GM19324 (cell line): Measurements from ENCODE around the gene C22orf23.

Experiments
- ATAC-seq: cut with Tn5 transposase; IDR thresholded peaks from one replicate; pipeline ENCODE4 v1.9.1; 2021; ENCODE audit warnings: mild to moderate bottlenecking, moderate library complexity; ENCODE audit not compliant: unreplicated experiment, low FRiP score

C22orf23 gene

GRCh38 chr22:37953437-37954179, at the start of gene C22orf23, which contains the start of gene POLR2F:
TSS of gene C22orf23 (minus strand) at chr22:37953601. CDS start at chr22:37953149, 452 bp downstream.
TSS of gene POLR2F (plus strand) at chr22:37953699. CDS start at chr22:37953788, 89 bp downstream.
- peak; percentile 93 for ATAC-seq

GRCh38 chr22:37999640-38000272, 46.4 kb upstream of the C22orf23 start:
- ATAC-seq, result no peak

- no peak for ATAC-seq
Measured at GRCh38 chr22:37999236-37999635, 45.8 kb upstream of the C22orf23 start.

- no peak for ATAC-seq
Measured at GRCh38 chr22:37998543-37998942, 45.1 kb upstream of the C22orf23 start.

- no peak for ATAC-seq
Measured at GRCh38 chr22:37996515-37997246, 43.3 kb upstream of the C22orf23 start.

- ATAC-seq, result no peak
Measured at GRCh38 chr22:37996079-37996478, 42.7 kb upstream of the C22orf23 start.

GRCh38 chr22:37995460-37995859, 42.1 kb upstream of the C22orf23 start:
- no peak for ATAC-seq

- ATAC-seq, result no peak
Measured at GRCh38 chr22:37994982-37995381, 41.6 kb upstream of the C22orf23 start.

- no peak for ATAC-seq
Measured at GRCh38 chr22:37994049-37994448, 40.6 kb upstream of the C22orf23 start.

GRCh38 chr22:37991731-37992442, 38.5 kb upstream of the C22orf23 start:
- no peak for ATAC-seq

GRCh38 chr22:37990862-37991261, 37.5 kb upstream of the C22orf23 start:
- no peak for ATAC-seq

- ATAC-seq, result no peak
Measured at GRCh38 chr22:37990301-37990700, 36.9 kb upstream of the C22orf23 start.

- ATAC-seq, result no peak
Measured at GRCh38 chr22:37989146-37990045, 36.0 kb upstream of the C22orf23 start.

- no peak for ATAC-seq
Measured at GRCh38 chr22:37986371-37986770, 33.0 kb upstream of the C22orf23 start.

- ATAC-seq, result no peak
Measured at GRCh38 chr22:37985751-37986281, 32.4 kb upstream of the C22orf23 start.

- ATAC-seq, result no peak
Measured at GRCh38 chr22:37985050-37985585, 31.7 kb upstream of the C22orf23 start.

GRCh38 chr22:37983860-37984791, 30.7 kb upstream of the C22orf23 start, which contains the start of gene SOX10:
TSS of gene SOX10 (minus strand) at chr22:37984555. CDS start at chr22:37983784, 771 bp downstream.
- no peak for ATAC-seq
